ENCODE data around the gene KCNQ4.

KCNQ4 gene

DNA sequence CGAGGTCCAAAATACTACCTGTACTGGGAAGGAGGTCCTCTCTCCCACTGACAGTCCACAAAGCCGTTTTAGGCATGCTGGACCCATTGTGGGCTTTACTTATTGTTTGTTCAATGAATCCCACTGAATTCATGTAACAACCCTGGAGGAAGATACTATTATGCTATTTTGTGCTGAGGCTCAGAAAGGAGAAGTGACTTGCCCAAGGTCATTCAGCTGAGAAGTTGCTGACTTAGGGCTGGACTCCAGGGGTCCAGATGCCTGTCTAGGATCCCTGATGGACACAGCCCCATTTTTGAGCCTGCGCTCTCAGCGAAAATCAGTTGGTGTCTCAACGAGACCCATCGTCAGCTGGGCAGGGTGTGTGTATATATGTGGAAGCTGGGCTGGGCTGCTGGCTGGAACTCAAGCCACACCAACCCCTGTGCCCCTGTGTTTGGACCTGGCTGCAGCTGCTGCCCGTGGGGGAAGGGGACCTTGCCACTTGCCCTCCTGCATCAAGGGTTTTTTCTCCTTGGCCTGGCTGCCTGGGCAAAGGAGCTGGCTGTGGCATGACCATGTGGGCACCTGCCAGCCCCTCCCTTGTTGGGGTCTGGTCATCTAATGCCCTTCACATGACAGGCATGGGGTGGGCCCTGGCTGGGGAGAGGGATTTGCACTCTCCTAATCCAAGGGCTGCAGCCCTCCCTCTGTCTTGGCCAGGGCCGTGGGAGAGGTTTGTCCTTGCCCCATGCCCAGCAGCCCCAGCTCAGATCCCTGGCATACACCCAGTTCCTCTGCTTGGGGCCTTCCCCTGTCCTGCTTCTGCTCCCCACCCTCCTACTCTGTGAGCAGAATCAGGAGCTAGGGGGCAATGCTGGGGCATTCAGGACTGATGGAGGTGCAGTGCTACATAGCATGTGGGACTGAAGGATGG is 15.0 kb downstream of the KCNQ4 start:
- in situ Hi-C loops (cut with HindIII; ENCODE audit: low sequenced_read_pairs): no loop called here
- H3K4me3 ChIP-seq (ENCODE audit: low read depth, low read length): no peak overlapping the region
- no peak for DNase-seq (ENCODE audit: low read depth)
- TF ChIP-seq, protein P1, sequence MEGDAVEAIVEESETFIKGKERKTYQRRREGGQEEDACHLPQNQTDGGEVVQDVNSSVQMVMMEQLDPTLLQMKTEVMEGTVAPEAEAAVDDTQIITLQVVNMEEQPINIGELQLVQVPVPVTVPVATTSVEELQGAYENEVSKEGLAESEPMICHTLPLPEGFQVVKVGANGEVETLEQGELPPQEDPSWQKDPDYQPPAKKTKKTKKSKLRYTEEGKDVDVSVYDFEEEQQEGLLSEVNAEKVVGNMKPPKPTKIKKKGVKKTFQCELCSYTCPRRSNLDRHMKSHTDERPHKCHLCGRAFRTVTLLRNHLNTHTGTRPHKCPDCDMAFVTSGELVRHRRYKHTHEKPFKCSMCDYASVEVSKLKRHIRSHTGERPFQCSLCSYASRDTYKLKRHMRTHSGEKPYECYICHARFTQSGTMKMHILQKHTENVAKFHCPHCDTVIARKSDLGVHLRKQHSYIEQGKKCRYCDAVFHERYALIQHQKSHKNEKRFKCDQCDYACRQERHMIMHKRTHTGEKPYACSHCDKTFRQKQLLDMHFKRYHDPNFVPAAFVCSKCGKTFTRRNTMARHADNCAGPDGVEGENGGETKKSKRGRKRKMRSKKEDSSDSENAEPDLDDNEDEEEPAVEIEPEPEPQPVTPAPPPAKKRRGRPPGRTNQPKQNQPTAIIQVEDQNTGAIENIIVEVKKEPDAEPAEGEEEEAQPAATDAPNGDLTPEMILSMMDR (IDR thresholded peaks at IDR 0.05; ENCODE audit: low read depth, low read length, missing control alignments): no peak

DNA sequence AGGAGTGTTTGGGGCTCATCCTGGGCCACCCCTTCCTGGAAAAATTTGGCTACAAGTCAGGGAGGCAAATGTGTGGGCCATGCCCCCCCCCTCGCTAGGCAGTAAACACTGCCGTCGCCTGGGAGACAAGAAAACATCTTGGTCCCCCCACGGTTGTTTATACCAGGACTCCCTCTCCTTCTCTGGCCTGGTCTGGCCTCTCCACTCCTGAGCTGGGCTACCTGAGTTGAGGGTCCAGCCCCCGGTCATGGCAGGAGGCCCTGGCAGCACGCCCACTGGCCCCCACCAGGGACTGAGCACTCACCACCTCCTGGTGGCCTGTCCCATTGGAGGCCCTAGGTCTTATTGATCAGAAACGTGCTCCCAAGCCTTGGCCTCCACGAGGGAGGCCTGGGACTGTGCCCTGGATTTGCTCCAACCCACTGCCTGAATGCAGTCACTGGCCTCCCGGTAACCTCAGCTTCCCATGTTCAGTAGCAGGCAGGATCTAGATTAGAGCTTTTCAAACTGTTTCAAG is 15.8 kb downstream of the KCNQ4 start:
- in situ Hi-C loops (cut with HindIII; ENCODE audit: low sequenced_read_pairs): no loop called here
- DNase-seq (ENCODE audit: low read depth): peak; percentile 43
- H3K4me3 ChIP-seq (ENCODE audit: low read depth, low read length): no peak overlapping the region
- TF ChIP-seq, protein P1 (IDR thresholded peaks at IDR 0.05; ENCODE audit: low read depth, low read length, missing control alignments): no peak

DNA sequence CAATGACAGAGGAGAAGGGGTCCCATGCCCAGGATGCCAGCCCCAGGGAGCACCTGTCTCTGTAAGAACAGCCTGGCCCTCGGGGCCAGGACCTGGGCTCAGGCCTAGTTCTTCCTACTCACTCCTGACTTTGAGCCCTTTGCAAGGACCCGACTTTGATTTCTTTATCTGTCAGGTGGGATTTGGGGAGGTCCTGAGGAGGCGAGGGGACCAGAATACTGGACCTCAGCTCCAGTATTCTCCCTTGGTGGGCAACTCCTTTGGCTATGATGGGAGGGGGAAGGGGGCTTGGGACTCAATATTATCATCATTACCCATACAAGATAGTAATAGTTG is 18.1 kb downstream of the KCNQ4 start:
- DNase-seq (ENCODE audit: low read depth): no peak
- TF ChIP-seq, protein P1 (IDR thresholded peaks at IDR 0.05; ENCODE audit: low read depth, low read length, missing control alignments): no peak
- H3K4me3 ChIP-seq (ENCODE audit: low read depth, low read length): peak overlapping the region; percentile 20
- in situ Hi-C loops (cut with HindIII; ENCODE audit: low sequenced_read_pairs): no loop called here

DNA sequence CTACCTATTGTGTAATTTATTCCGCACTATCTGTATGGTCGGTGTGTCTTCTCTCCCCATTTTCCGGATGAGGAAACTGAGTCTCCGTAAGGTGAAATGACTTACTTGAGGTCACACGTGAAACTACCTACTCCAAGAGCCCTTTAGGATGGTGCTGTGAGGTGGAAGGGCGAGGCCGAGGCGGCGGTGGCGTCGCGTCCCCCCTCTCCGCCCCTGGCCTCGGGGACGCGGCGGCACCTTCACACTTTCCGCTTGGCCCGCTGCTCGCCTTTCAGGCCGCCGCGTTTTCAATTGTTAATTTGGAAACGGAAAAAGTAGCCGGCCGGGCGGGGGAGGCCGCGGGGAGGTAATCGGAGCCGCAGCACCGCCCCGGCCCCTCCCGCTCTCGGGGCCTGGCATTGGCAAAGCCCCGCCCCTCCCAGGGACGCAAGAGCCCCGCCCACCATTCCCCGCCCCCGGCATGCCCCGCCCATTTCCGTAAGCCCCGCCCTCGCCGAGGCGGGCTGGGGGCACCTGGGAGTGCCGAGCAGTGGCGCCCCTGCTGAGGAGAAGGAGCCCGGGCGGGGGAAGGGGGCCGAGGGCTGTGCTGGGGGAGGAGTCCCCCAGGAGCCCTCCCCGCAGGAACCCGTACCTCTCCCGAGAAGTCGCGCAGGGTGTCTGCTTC is 18.6 kb downstream of the KCNQ4 start:
- TF ChIP-seq, protein P1 (IDR thresholded peaks at IDR 0.05; ENCODE audit: low read depth, low read length, missing control alignments): no peak
- H3K4me3 ChIP-seq (ENCODE audit: low read depth, low read length): peak overlapping the region; percentile 20
- in situ Hi-C loops (cut with HindIII; ENCODE audit: low sequenced_read_pairs): no loop called here
- peak; percentile 23 for DNase-seq (ENCODE audit: low read depth)

DNA sequence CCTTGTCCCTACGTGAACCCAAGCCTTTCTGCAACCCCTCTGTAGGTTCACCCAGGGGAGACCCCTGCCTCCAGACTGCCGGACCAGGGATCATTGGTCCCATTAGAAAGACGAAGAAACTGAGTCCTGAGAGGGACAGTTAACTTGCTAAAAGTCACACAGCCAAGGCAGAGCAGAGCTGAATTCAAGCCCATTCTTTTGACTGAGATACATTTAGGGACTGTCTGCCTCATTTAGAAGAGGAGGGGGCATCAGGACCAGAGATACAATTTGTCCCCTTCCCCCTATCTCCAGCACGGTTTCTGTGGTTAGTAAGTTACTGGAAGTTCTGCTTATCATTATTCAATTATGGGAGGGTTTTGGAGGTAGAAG is 19.1 kb downstream of the KCNQ4 start:
- TF ChIP-seq, protein P1 (IDR thresholded peaks at IDR 0.05; ENCODE audit: low read depth, low read length, missing control alignments): no peak
- in situ Hi-C loops (cut with HindIII; ENCODE audit: low sequenced_read_pairs): no loop called here
- H3K4me3 ChIP-seq (ENCODE audit: low read depth, low read length): no peak overlapping the region
- no peak for DNase-seq (ENCODE audit: low read depth)

DNA sequence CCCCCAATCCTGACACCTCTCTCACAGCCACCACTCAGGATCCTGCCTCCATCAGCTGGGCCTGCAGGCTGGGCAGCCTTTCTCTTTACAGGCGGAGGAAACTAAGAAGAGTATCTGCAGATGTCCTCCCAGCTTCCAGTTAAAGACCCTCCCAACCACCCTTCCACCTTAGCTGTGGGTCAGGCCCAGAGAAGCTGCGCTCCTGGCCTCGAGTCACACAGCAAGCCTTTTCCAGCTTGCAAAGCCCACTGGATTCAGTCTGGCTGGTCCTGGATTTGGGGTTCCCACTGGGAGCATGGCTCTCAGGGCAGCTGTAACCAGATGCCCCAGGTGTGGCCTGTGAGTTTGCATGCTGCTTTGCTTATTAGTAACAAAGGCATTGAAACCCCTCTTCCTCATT is 19.9 kb downstream of the KCNQ4 start:
- in situ Hi-C loops (cut with HindIII; ENCODE audit: low sequenced_read_pairs): no loop called here
- no peak for DNase-seq (ENCODE audit: low read depth)
- TF ChIP-seq, protein P1 (IDR thresholded peaks at IDR 0.05; ENCODE audit: low read depth, low read length, missing control alignments): no peak
- no peak overlapping the region for H3K4me3 ChIP-seq (ENCODE audit: low read depth, low read length)

All from astrocyte of the cerebellum (primary cell).